GM19395 (cell line): Measurements from ENCODE around the gene TTC39B.

ENCODE experiments used
- ATAC-seq: cut with Tn5 transposase; IDR thresholded peaks from one replicate; pipeline ENCODE4 v1.9.1; 2021; ENCODE audit warnings: mild to moderate bottlenecking, moderate library complexity; ENCODE audit not compliant: unreplicated experiment

TTC39B gene

GRCh38 chr9:15182730-15183129 lies 124.3 kb downstream of the TTC39B start:
- no peak for ATAC-seq

GRCh38 chr9:15182101-15182551 lies 124.9 kb downstream of the TTC39B start:
- no peak for ATAC-seq

GRCh38 chr9:15180124-15180523 lies 126.9 kb downstream of the TTC39B start:
- no peak for ATAC-seq

GRCh38 chr9:15178631-15179030 lies 128.4 kb downstream of the TTC39B start:
- no peak for ATAC-seq

GRCh38 chr9:15176836-15177235 lies 130.2 kb downstream of the TTC39B start:
- no peak for ATAC-seq

GRCh38 chr9:15163931-15164330 lies 143.1 kb downstream of the TTC39B start:
- no peak for ATAC-seq

GRCh38 chr9:15161753-15162152 lies 145.3 kb downstream of the TTC39B start:
- no peak for ATAC-seq

GRCh38 chr9:15160673-15161072 lies 146.3 kb downstream of the TTC39B start:
- no peak for ATAC-seq

- ATAC-seq = no peak
Observed at GRCh38 chr9:15158064-15158463, 149.0 kb downstream of the TTC39B start.

GRCh38 chr9:15157381-15157780 lies 149.6 kb downstream of the TTC39B start:
- no peak for ATAC-seq

- ATAC-seq = no peak
Observed at GRCh38 chr9:15156241-15156640, 150.8 kb downstream of the TTC39B start.

GRCh38 chr9:15155826-15156225 lies 151.2 kb downstream of the TTC39B start:
- no peak for ATAC-seq

- ATAC-seq = no peak
Observed at GRCh38 chr9:15155323-15155722, 151.7 kb downstream of the TTC39B start.

- ATAC-seq = no peak
Observed at GRCh38 chr9:15154677-15155076, 152.3 kb downstream of the TTC39B start.

GRCh38 chr9:15153961-15154360 lies 153.1 kb downstream of the TTC39B start:
- ATAC-seq = no peak

- ATAC-seq = no peak
Observed at GRCh38 chr9:15150939-15151338, 156.1 kb downstream of the TTC39B start.

GRCh38 chr9:15149450-15149849 lies 157.6 kb downstream of the TTC39B start:
- no peak for ATAC-seq

- ATAC-seq = no peak
Observed at GRCh38 chr9:15146268-15146700, 160.7 kb downstream of the TTC39B start.

GRCh38 chr9:15144622-15145061 lies 162.4 kb downstream of the TTC39B start:
- ATAC-seq = no peak

GRCh38 chr9:15142878-15143534 lies 164.0 kb downstream of the TTC39B start:
- peak; percentile 93 for ATAC-seq

- ATAC-seq = no peak
Observed at GRCh38 chr9:15140051-15140450, 167.0 kb downstream of the TTC39B start.

GRCh38 chr9:15139469-15139868 lies 167.5 kb downstream of the TTC39B start:
- ATAC-seq = no peak

- no peak for ATAC-seq
Observed at GRCh38 chr9:15138357-15138686, 168.7 kb downstream of the TTC39B start.
